ENCODE data around the gene STEAP1B.
"Not testable (repeated sequence)": the region's sequence is repeated elsewhere in the genome, so short reads cannot be mapped to it uniquely, and the experiment has no call there.

The STEAP1B gene

DNA sequence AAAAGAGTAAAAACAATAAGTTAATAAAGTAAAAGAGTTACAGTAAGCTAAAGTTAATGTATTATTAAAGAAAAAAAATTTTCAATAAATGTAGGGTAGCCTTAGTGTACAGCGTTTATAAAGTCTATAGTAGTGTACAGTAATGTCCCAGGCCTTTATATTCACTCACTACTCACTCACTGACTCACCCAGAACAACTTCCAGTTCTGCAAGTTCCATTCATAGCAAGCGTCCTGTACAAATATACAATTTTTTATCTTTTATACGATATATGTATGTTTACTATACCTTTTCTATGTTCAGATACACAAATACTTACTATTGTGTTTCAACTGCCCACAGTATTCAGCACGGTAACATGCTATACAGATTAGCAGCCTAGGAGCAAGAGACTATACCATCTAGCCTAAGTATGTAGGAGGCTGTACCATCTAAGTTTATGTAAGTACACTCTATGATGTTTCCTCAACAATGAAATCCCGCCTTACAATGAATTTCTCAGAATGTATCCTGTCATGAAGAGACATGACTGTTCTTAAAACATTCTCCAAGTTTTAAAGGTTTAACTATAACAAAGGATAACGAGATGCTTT, 3.6 kb downstream of the STEAP1B start:
- not testable (repeated sequence) for DNase-seq

DNA sequence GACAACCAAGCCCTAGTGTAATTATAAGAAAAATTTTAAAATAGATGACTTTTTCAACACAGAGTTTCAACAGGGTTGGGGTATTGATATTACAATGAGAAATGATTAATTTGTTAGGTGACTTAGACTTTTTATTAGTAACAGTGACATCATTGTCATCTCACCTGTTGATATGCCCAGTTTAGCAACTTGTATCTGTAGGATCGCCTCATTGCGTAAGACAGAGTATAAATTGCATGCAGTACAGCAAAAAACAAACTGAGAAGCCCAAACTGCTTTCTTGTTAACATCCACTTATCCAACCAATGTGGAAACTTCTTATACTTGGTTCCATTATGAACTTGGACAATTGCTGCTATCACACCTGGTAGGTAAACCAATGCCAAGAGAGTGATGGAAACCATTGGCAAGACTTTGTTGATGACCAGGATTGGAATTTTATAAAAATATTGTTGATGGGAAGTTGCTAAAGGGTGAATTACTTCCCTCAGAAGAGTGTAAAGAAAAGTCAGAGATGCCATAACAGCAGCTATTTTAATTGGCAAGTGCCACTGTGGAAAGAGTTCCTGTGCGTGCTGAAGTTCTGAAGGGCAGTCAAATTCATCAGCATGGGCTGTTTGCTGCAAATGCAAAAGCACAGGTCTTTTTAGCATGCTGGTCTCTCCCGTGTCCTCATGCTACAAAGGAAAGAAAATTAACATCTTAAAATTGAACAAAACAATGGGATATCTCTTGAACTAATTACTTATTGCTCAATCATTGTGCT, 6.6 kb downstream of the STEAP1B start:
- not testable (repeated sequence) for DNase-seq

DNA sequence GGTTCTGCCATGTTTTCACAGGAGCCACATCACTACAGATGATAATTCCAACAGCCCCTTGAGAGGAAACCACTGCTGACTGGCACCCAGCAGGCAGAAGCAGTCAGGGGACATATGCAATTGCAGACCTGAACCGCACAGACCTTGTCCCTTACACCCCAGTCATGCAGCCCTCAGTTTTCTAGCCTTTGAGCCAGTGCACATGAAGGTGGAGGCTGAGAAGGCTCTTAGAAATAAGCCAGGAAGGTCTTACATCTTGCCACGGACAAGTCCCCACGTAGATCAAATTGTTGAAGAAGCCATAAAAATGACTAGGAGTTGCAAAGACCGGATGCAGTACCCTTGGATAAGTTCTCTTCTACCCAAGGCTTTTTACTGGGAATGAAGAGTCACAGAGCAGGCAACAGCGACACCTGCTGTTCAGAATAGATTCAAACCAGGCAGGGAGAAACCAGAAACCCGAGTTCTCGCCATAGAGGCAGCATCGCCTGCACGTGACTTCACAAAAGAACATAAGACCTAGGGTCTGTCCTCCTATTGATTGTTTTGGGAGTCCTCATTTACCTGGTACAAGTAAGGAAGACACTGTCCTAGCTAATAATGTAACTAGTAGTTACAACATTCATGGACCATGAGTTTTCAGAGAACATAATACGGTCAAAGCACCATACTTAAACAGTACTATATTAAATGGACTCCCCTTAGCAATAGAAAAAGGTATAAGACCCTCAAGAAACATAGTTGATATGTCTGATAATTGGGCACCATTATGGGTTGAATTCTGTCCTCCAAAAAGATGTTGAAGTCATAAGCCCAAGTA, 11.1 kb downstream of the STEAP1B start:
- DNase-seq = peak; percentile 71

DNA sequence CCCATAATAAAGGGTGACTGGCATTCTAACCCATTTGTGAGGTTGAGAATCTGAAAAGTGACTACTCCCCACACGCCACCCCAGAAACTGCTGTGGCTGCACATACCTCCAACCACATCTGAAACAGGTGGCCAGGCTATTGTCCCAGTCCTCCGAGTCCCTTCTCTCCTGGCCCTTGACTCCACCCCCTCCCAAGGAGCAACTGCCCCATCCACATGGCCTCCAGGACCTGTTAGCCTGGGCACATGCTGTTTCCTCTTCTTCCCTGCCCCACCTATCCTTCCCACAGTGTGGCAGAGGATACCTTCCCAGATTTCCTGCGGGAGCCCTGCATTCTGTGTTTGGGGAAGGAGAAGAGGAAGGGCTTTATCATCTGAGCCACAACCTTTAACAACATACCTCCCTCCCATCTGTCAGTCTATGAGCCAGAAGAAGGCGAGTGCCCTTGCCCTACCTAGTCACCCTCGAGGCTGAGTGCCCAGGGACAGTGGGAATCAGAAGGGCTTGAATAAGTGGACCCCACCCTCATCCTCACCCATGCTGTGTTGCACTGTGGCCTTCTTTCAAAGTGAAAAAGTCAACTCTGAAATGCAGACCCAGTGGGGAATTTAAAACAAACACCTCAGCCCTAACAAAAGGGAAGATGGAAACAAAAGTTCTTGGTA, 11.9 kb downstream of the STEAP1B start:
- no peak for DNase-seq

DNA sequence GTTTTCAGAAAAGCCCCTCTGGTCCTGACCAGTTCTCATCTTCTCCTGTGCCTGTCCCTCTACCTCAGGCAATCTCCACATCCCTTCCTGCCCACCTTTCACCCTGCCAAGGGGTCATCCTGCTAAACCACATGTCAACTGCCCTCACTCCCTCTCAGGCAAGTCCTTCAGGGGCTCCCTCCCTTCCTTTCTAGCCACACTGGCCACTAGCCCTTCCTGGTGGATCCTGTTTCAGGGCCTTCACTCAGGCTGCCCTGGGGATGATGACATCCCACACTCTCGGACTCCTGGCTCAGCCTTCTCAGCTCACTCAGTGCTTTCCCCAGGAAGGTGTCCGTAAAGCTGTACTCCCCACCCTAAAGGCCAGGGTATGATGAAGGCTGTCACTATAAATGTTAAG, 13.4 kb downstream of the STEAP1B start:
- no peak for DNase-seq

DNA sequence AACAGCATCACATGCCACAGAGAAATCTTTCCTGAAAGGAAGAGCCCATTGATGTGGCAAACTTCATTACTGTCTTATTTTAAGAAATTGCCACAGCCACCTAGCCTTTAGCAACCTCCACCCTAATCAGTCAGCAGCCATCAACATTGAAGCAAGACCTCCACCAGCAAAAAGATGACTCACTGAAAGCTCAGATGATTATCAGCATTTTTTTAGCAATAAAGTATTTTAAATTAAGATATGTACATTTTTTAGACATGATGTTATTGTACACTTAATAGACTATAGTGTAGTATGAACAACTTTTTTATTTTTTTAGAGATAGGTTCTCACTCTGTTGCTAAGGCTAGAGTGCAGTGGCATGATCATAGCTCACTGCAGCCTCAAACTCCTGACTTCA, 14.8 kb downstream of the STEAP1B start:
- DNase-seq = no peak

DNA sequence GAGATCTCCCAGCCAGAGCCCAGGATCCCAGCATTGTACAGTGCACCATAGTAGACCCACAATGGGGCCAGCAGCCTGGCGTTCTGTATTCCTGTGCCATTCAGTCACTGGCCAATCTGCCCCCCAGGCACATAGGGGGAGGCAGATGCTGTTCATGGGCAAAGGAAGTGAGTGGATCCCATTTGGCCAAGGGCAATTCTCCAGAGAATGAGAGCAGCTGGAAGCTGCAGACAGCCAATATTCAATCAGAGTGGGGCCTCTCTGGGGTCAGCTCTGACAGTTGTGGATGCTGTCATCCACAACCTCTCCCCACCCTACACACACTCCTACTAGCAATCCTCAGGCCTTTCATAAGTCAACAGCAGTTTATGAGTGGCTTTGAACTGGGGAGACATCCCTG, 17.5 kb downstream of the STEAP1B start:
- no peak for DNase-seq

GRCh38 chr7:22481726-22482125, 18.3 kb downstream of the STEAP1B start:
- DNase-seq = no peak

- no peak for DNase-seq
Measured at GRCh38 chr7:22480523-22481075, 19.4 kb downstream of the STEAP1B start.

- no peak for DNase-seq
Measured at GRCh38 chr7:22477876-22478450, 22.0 kb downstream of the STEAP1B start.

DNA sequence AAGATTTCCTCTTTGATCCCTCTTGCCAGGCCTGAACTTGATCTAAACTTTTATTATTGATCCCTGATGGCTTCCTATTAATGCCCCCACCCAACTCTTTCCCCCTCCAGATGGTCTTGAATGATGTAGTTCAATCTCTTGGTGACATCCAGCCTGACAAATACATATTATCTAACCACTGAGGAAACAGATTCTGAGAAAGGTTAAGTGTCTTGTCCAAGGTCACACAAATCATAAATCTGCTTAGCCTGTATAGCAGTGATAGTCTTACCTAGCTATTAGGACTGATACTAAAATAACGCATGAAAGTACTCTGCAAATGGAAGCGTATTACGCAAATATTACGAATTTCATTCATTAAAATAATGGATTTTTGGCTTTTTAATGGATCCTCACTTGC, 22.7 kb downstream of the STEAP1B start:
- DNase-seq = no peak

DNA sequence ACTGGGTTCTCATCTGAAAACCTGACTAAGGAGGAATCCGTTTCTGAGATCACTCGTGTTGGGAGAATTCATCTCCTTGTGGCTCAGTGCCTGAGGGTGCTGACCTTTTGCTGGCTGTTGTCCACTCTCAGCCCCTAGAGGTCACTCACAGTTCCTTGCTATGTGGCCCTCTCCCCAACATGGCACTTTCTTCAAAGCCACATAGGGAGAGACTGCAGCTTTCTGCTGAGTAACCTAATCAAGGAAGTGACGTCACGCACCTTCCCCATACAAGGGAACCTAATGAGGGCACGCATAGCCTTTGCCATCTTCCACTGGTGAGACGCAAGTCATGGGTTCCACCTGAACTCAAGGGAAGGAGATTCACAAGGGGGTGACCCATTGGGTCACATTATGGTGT, 23.2 kb downstream of the STEAP1B start:
- no peak for DNase-seq

DNA sequence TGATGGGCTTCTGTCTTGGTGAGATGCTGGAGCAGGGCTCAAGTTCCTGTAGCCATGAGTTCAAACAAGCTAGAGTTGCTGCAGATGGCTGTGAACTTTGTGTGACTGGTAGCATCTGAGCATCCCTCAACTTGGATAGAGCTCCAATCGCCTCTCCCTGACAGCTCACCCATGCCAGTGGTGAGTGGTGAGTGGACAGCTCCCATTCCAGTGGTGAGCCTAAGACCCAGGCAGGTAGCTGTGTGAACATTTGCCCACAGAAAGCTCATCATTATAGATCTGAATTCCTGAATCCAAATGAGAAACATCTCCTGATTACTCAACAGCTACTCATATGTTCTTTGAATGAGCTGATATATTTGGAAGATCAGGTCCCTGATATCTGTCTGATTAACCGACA, 25.3 kb downstream of the STEAP1B start:
- no peak for DNase-seq

GRCh38 chr7:22470981-22471380, 29.0 kb downstream of the STEAP1B start:
- no peak for DNase-seq

GRCh38 chr7:22469371-22470143, 30.4 kb downstream of the STEAP1B start:
- DNase-seq = no peak

DNA sequence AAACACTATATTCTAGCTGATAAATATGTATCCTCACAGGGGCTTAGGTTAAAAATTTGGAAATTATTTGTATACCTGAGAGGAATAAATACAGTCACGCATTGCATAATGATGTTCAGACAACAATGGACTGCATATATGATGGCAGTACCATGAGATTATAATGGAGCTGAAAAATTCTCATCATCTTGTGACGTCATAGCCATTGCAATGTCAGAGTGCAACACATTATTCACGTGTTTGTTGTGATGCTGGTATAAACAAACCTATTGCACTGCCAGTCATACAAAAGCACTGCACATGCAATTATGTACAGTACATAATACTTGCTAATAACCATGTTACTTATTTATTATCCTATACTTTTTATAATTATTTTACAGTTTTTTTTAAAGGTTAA, 31.4 kb downstream of the STEAP1B start:
- DNase-seq = no peak

- no peak for DNase-seq
Measured at GRCh38 chr7:22464299-22464698, 35.7 kb downstream of the STEAP1B start.

GRCh38 chr7:22460363-22460988, 39.5 kb downstream of the STEAP1B start:
- no peak for DNase-seq

DNA sequence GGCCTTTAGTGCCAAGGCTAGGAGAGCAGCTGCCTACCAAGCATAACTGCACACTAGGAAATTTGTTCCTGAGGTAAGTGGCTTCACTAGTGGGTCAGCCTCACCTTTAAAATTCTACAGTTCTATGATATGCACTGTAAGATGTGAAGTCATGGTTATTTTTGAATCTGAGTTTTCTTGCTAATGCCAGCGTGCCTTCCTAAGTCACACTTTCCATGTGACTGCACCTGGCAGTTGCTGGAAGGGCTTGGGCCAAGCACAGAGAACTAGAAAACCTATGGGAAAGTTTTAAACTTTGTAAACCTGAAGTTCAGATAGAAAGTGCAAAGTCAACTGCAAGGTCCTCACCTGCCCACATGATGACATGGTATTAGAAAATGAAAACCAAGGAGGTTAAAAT, 42.5 kb downstream of the STEAP1B start:
- no peak for DNase-seq

- no peak for DNase-seq
Measured at GRCh38 chr7:22454446-22454845, 45.5 kb downstream of the STEAP1B start.

DNA sequence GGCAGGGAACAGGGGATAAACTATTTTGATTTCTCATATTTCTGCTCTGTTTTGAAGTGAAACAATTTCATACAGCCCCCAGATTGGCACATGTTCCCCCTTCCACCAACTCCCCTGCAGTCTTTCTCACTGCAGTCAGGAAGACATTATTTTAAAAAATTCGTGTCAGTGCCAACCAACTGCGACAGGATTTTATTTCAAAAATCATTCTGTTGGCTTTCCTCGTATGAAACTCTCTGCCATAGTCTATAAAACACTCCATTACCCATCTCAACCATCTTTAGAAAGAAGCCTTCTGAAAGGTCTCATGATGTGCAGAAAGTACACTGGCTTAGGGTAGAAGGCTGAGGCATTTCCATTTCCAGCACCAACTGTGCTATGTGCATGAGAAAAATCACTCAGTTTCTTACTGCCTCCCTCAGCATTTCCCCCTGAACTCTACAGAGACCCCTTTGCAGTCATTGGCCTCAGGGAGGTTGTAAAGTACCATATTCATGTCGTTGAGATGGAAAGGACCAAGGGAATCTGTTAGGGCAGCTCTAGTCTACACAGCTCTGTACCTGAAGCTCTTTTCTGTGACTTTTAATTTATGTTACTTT, 46.9 kb downstream of the STEAP1B start:
- DNase-seq = no peak
